Stimulated activated CD8-positive, alpha-beta memory T cell treated with anti-CD3 and anti-CD28 coated beads, Interleukin-15, amount 100 ng/mL, for 24 hours (primary cell): Measurements from ENCODE around the gene EFCAB8.

ENCODE experiments used
- DNase-seq: peaks from one replicate; pipeline ENCODE4 v3.0.0-alpha.2; 2020; ENCODE audit warnings: low read depth

Gene EFCAB8

DNA sequence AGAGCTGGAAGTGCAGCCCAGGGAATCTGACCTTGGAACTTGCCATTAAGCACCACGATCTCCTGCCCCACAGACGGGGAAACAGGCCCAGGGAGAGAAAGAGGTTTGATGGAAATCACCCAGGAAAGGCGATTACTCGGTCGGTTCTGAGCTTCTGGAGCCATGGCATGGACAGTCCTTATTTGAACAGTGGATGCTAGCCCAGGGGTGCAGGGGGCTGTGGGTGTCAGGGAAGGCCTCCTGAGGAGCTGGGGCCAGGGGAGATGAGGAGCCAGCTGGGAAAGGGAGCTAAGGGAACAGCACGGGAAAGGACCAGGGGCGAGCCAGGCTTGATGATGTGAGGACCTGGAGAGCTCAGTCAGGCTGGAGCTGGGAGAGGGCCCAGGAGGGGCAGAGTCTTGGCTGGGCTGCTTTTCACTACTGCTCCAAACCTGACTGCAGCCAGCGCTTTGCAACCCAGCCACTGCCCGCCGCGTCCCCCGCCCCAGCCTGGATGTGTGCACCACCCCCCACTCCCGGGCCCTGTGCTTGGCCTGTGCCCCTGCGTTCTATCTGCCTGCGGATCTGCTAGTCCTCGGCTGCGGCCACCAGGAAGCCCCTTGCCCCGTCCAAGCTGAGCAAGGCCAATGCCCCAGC is 127.7 kb downstream of the EFCAB8 start:
- no peak for DNase-seq

DNA sequence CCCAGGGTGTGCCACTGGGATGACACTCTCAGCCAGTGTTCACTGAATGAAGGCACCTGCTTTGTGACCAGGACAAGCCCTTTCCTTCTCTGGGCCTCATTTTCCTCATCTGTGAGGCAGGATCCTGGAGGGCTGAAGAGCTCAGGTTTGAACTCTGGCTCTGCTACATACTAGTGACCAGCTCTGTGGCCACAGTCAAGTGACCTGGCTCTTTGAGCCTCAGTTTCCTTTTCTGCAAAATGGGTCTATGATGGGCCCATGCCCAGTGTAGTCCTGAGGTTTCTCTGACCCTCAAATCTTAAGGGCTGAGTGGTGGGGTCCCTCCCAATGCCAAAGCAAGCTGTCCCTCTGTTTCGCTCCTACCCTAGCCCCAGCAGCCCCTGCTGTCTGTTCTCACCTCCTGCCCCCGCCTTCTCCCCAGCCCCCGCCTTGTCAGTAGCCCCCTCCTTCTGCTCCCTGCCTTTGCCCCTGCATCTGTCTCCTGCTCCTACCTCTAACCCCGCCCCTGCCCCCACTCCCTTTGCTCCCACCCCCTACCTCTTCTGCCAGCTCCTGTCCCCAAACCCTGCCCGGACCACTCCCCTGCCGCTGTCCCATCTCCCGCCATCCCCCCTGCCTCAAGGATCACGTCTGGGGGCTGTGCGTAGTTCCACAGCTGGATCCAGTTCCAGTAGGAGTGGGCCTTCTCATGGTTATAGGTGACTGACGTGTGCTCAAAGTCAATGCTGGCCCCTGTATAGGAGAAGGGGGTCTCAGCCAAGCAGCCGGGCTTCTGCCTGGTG is 128.5 kb downstream of the EFCAB8 start:
- DNase-seq: no peak

DNA sequence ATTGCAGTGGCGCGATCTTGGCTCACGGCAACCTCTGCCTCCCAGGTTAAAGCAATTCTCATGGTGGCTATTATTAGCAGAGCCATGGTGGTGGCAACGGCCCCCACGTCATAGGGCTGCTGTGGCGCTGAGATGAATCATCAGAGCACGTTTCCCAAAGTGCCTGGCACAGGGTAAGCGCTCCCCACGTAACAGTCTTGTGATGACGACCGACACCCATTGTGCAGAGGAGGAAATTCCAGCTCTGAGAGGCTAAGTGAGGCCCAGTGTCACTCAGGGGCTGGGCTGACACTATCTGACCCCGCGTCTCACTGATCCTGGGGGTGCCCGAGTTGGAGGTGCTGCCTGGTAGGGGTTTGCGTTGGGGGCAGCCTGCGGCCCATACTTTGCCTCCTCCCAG is 129.3 kb downstream of the EFCAB8 start:
- DNase-seq: no peak

DNA sequence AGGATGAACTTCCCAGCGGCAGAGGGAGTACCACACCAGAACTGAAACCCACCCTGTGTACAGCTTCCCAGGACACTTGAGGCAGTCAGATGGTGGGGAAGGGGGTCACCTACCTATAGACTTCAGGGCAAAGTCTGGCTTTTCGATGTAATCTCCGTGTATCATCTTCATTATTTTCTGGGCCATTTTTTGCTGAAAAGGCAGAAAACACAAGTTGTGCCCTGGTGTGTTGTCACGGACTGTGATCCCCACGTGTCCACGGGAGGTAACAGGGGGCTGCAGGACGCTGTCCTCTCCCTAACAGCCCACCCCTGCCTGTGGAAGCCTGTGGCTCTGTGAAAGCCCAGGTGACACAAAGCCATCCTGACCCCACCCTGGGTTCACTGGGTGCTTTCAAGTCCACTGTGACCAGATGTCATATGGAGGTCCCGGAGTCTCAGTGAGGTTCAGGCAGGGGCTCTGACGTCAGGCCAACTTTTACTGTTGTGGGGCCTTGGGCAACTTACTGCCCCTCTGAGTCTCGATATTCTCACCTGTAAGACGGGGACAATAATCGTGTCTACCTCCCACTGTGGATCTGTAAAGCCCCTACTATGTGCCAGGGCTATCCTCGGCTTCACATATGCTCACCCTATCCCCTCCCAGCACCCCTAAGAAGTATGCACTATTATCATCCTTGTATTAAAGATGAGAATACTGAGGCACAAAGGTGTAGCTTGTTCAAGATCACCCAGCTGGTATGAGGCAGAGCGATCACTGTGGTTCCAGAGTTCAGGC is 131.0 kb downstream of the EFCAB8 start:
- DNase-seq: no peak

DNA sequence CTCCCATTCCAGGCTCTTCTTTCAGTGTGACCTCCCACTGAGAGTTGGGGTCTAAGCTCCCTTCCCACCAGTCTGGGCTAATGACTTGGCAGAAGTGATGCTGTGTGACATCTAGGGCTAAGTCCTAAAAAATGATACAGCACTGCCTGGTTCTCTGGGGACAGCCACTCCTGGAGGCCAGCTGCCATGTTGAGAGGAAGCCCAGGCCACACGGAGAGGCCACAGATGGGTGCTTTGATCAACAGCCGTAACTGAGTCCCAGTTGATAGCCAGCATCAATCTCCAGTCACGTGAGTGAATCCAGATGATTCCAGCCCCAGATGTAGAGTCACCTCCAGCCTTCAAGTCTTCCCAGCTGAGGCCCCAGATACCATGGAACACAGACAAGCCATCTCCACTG is 131.7 kb downstream of the EFCAB8 start:
- DNase-seq: no peak

DNA sequence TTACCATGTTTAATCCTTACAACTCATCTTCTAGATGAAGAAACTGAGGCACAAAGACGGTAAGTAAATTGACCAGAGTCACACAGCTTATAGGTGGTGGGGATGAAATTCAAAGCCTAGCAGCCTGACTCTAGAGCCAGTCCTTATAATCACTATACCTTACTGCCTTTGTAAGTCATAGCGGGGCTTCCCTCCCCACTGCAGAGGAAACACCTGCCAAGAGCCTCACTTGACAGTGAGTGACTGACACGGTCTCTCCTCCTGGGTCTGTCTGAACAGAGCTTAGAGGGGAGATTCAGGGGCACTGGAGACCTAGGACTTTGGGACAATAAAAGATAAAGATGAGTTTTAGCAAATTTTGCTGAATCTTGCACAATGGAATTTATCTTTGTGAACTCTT is 132.7 kb downstream of the EFCAB8 start:
- no peak for DNase-seq

DNA sequence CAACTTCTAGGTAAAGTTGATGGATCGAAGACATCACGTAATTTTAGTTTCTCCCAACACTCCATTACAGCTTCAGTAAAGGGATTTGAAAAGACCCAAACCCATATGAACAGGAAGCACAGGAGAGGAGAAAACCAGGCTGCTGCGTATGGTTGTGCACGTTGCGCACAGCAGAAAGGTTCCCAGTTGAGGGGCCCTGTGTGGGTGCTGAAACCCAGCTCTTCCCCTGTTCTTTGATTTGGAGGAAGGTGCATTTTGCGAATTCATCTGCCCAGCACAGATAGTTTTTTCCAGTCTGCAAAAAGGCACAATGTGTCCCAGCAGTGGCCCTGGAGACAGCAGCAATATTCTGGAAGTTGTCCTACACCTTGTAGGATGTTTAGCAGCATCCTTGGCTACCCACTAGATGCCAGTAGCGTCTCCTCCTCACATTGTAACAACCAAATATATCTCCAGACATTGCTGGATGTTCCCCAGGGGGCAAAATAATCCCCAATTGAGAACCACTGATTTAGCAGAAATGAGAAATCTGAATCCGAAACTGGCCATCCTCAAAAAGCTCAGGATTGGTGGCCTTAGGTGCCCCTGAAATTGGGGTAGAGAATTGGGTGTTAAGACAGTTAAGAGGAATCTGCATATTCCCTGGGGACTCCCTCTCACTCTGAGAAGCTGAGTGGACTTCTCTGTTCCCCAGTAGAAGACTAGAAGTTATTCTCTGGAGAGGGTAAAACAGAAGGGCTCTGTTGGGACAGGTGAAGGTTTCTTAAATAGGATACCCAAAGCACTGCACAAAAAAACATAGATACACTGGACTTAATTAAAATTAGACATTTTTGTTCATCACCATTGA is 133.3 kb downstream of the EFCAB8 start:
- no peak for DNase-seq

DNA sequence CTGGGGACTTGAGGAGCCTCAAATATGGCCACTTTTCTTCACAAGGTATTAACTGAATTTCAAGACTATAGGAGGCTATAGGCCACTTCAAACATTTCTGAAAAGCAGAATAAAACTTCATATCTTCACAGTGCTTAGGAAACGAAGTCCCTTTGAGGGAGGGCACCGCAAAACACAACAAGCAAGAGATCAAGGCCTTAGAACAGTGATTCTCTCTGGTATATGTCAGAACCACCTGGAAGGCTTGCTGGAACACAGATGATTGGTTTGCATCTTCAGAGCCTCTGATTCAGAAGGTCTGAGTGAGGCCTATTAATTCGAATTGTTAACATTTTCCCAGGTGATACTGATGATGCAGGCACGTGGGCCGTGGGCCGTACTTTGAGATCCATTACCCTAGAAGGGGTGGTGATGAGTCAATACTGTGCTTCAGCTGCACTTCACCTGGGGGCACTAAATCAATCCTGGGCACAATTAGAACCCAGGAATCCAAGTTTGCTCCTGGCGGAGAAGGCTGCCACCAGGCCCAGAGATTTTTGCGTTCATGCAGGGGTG is 134.8 kb downstream of the EFCAB8 start:
- DNase-seq: no peak

DNA sequence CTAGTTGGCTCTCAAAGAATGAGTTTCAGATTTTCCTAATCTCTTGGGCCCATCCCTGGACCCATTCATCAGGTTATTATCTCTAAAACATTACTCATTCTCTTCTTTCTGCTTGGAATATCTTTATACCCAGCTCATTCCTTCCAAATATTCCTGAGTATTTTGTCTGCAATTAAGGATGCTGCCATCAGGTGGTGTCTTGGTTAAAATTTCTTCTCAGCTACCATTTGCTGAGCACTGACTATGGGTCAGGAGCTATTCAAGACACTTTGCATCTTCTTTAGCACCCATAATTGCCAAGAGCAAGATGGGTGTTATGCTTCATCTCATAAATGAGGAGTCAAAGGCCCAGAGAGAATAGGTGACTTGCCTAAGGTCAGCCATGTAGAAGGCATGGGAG is 137.1 kb downstream of the EFCAB8 start:
- no peak for DNase-seq

DNA sequence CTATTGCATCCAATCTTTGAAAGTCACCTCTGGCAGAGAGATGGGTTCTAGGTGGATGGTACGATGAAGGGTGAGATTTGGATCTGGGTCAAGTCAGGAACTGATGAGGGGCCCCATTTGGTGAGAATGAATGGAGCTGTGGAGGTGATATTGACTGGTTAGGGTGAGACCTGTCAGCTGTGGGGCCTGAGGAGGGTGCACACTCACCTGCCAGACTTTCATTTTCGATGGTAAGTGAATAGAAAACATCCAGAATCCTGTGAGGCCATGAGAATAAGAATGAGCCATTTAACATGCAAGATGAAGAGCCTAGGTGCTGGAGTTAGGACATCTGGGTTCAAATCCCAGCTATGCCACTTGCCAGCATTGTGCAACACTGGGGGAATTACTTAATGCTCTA is 138.7 kb downstream of the EFCAB8 start:
- no peak for DNase-seq

DNA sequence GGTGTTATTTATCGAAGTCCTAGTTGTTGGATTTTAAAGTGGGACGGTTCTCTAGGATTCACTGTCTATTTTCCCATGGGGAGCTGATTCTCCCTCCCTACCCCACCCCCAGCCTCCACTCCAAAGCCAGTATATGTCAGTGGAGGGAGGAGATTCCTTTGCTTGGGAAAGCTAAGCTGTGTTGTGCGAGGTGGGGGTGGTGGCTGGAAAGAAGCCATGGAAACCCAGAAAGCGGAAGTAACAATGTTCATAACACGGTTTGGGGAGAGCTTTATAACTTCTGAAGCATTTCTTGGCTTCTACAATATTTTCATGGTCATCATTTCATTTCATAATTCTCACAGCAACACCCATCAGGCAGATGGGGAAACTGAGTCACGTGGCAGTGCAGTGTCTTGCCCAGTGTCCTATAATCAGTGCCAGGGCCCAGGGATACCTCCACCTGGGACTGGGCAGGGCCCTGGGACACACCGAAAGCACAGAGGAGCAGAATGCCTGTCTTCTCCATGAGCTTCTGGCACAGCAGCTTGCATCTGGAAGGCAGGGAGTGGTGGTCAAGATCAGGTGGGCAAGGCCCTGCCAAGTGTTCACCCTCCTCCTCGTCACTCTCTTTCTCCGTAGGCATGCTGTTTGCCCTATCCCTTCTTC is 141.0 kb downstream of the EFCAB8 start:
- no peak for DNase-seq

DNA sequence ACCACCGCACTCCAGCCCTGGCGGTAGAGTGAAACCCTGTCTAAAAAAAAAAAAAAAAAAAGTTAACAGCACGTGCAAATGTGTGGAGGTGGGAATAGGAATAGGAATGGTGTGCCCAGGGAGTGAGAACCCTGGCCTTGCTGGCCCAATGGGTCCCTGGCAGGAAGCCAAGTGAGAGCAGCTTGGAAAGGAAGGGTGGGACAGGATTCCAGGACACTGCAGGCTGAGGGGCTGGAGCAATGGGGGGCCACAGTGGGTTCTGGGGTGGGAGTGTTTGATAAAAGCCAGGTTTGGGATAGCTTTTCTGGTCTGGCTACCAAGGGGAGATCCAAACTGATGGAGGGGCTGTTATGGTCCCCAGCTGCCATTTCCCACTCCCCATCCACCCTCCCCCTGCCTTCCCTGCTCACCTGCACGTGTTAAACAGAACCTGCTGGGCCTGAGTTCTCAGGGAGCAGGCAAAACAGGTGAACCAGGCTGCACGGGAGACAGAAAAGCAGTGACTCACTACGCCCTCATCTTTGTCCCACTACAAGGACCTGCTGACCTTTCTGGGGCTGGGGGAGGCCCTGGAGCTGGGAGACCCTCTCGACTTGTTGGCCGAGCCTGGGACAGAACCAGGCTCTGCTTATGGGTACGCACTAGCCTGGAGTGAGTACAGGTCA is 142.2 kb downstream of the EFCAB8 start:
- no peak for DNase-seq

DNA sequence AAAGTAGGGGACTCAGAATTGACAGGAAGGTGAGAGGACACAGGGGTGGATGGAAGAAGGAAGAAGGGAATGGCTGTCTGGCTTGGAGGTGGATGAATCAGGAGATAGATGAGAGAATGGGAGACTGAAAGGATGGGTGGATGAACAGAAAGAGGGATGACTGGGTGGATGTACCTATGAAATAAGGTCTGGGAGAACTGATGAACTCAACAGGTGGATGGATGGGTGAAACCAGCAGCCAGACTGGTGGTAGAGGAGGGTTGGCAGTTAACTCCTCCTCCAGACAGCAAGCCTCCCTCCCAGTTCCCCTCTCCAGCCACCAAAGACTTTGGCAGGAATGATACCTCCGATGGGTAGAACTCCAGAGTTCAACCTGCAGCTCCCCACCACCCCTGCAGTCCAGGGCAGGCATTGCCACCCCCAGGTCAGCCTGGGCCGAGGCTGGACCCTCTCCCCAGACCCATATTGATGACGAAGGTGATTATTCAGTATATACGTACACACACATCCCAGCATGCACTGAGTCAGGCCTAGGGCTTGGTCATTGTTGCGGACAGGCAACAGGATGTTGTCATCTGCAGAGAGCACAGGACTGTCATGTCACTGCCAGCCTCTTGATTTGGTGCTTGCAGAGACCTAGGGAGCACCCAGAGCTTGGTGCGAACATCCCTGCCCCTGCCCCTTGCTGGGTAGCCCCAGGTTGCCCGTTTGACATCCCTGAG is 143.5 kb downstream of the EFCAB8 start:
- DNase-seq: no peak

DNA sequence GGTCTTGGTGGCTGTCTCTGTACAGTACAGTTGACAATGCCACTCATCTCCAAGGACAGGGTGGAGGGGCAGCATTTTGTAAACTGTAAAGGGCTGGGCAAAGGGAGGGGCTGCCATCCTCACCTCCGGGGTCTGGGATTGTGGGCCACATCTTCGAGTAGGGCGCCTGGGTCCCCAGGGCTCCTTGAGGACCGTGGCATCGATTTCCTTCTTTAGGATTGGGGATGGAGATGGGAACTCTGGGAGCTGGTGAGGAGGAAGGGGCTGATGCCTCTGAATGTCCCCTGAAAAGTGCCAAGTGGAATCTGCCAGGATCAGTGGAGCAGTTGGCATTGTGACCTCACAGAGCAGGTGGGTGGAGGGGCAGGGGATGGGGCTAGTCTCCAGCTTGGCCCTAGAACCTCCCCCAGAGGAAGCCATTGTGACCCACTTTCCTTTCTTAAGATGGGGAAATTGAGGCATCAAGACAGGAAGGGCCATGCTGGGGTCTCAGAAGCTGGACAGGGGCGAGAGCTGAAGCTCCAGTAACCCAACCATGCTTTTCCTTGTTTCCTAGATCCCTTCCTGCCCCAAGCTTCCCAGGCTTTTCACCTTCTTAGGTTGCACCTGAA is 145.5 kb downstream of the EFCAB8 start, which contains the start of gene SUN5:
Gene SUN5 (minus strand): TSS at position 293 of the 611 bp plus-strand sequence. CDS start 93 bp downstream, at position 200.
- no peak for DNase-seq

DNA sequence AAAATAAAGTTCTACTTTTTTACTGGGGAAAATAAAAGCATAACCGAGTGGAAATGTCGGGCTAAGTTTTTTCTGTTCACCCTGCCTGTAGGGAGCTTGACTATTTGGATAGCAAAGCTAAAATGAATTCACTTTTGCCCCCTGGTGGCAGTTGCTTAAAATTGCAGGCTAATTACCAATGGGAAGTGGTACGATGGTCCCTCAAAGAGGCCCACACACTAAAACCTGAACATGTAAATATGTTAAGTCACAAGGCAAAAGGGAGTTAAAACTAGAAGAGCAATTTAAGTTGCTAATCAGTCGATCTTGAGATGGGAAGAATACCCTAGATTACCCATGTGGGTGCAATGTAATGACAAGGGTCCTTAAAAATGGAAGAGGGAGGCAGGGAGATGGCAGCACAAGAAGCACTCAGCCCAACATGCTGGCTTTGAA is 146.4 kb downstream of the EFCAB8 start:
- DNase-seq: no peak

DNA sequence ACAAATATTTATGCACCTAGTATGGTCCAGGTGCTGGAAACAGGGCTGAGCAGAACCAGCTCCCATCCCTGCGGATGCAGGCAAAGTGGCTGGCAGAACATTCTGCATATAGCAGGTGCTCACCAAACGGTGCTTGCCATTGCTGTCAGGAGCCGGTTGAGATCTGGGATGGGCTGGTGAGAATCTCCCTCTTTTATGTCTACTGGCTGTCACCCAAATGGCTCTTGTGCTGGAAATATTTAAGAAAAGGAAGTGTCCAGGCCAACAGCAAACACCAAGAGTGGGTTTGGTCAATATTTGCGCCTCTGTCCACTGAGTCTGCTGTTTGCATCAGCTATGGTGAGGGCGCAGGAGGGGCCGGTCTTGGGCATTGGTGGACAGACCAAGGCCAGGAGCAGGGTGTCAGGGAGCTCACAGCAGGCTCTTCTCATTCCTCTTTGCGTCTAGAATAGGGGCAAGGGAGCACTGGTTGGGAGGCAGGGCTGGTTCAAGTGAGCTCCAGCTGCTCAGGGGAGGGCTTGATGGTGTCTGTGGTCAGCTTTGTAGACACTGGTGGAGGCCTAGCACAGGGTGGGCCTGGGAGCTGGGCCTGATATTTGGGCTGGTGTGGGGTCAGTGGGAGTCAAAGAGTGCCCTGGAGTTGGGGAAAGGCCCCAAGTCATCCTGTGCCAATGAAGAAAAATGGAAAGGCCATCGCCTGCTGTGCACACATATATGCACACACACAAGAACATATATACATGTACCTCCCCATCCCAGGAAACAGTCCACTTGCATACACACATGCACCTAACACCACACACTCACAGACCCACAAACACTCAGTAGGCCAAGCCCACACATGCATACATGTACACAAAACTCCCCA is 147.4 kb downstream of the EFCAB8 start:
- DNase-seq: no peak

DNA sequence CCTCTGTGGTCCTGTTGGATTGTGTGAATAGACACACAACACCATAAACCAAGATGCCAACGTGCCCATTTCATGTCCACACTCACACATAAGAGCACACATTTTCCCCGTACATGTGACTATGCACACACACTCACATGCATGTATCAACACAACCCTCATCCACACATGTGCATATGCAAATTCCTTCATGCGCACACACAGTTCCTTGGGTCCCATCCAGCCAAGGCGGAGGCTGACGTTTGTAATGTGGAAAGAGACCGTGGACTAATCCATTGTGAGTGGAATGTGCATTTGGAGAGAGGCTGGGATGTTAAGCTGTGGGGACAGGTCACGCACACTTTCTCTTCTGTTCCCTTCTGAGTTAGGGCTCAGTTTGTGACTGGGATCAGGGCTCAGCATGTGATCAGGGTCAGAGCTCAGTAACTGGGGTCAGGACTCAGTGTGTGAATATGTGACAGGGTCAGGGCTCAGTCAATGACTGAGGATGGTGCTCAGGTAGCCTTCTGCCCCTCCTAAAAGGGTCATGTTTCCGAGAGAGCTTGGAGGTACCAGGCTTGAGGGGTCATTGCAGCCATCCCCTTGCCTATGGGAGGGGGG is 148.2 kb downstream of the EFCAB8 start:
- no peak for DNase-seq
